ENCODE data around the gene LYZL1. TPM values are rescaled to one million over a fixed set of nuclear protein-coding genes. Genes with fewer than 3 reads are reported as not detected.

LYZL1 gene
- total and polyA plus RNA-seq, 9 of the 15 experiments (the other 6 are each of a cell fraction or from before 2014, with no cell fraction given), result not detected

DNA sequence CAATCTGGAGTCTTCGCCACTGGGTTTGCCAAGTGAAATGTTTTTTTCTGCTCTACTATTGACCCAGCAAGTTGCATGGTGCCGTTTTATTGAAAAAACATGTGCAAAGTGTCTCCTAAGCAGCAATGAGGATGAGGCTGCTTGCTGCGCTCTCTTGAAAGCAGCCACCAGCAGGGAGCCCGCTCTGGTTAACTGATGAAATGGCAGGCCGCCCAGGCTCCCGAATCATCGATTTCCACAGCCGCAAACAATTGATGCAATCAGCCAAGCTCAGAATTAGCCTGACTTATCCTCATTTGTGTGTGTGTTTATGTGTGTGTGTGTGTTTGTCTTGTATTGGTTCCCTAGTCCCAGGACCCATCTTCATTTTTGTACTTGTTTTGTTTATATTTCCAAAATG, 22.2 kb upstream of the LYZL1 start:
- Histone ChIP-seq H3K27ac (ENCODE audit: extremely low read depth, low read depth, low read length) (no peak overlapping the region), H3K4me3 (no peak overlapping the region), H3K9me1 (ENCODE audit: control insufficient read depth, insufficient read depth, low read length) (no peaks in the 10 kb centered on the region), H3K4me1 (replicated peaks in 1 of 2; ENCODE audit: control insufficient read depth in 2 of 2, insufficient read depth in 2 of 2, low read length in 2 of 2) (no peaks in the 10 kb centered on the region; a peak in 1 of 5 replicates), H3K9ac (ENCODE audit: insufficient read depth in 1 of 2, low read depth in 2 of 2, low read length in 2 of 2) (no peak overlapping the region), H3K9me3 (replicated peaks; ENCODE audit: control insufficient read depth, insufficient read depth, low read depth, low read length) (no peaks in the 10 kb centered on the region), H2AFZ (ENCODE audit: low read depth, low read length) (no peak overlapping the region), H3K36me3 (ENCODE audit: control insufficient read depth, insufficient read depth, low read length) (no peaks in the 10 kb centered on the region), H4K20me1 (replicated peaks; ENCODE audit: control insufficient read depth, insufficient read depth, low read length) (no peaks in the 10 kb centered on the region), H3K79me2 (ENCODE audit: control insufficient read depth, insufficient read depth, low read length) (no peaks in the 10 kb centered on the region), H3K4me2 (ENCODE audit: insufficient read depth, low read length) (no peak overlapping the region), H3K27me3 (ENCODE audit: control insufficient read depth in 2 of 2, insufficient read depth in 2 of 2, low read length in 2 of 2) (peaks cover 6 to 24% of the 10 kb centered on the region in 2 experiments; a peak in 4 of 5 replicates)
- ChIA-PET POLR2A (no interaction called here), CTCF (ENCODE audit: low intra/inter-chr PET ratio) (no interaction called here)
- intact Hi-C loops (cut with micrococcal nuclease) (no loop called here), in situ Hi-C loops (cut with MboI) (no loop called here)
- FAIRE-seq (no peak), ATAC-seq (no peak), DNase-seq (ENCODE audit: extremely low read depth in 1 of 4, low spot score in 3 of 4) (peak in 1 of 4 experiments; percentile 8)
- TF ChIP-seq ZBTB17 (CRISPR knock-in tag; IDR thresholded peaks at IDR 0.05) (peak; percentile 89), SLC30A9 (CRISPR knock-in tag; IDR thresholded peaks at IDR 0.05) (no peak)
- 7% methylated on average over 8 of the region's 8 CpGs for WGBS (ENCODE audit: insufficient coverage, low coverage, missing lambda C conversion rate)
- no TSS peak for BruUV-seq (replicated peaks)

- no peaks in the 10 kb centered on the region for H4K20me1 ChIP-seq (replicated peaks; ENCODE audit: control insufficient read depth, insufficient read depth, low read length)
- no peaks in the 10 kb centered on the region for H3K36me3 ChIP-seq (ENCODE audit: control insufficient read depth, insufficient read depth, low read length)
- H3K9me3 ChIP-seq (replicated peaks; ENCODE audit: control insufficient read depth, insufficient read depth, low read depth, low read length), result no peaks in the 10 kb centered on the region
- no peak overlapping the region for H3K4me2 ChIP-seq (ENCODE audit: insufficient read depth, low read length)
- no peak overlapping the region for H2AFZ ChIP-seq (ENCODE audit: low read depth, low read length)
- no peak overlapping the region for H3K27ac ChIP-seq (ENCODE audit: extremely low read depth, low read depth, low read length)
- ATAC-seq (no peak), FAIRE-seq (no peak), DNase-seq (ENCODE audit: extremely low read depth in 1 of 4, low spot score in 3 of 4) (no peak)
- POLR2A ChIA-PET, result no interaction called here
- no peaks in the 10 kb centered on the region for H3K9me1 ChIP-seq (ENCODE audit: control insufficient read depth, insufficient read depth, low read length)
- no peak overlapping the region for H3K4me3 ChIP-seq
- in situ Hi-C loops (cut with MboI), result no loop called here
- H3K79me2 ChIP-seq (ENCODE audit: control insufficient read depth, insufficient read depth, low read length), result no peaks in the 10 kb centered on the region
- peaks cover 6 to 27% of the 10 kb centered on the region in 2 experiments; a peak in 4 of 5 replicates for H3K27me3 ChIP-seq (ENCODE audit: control insufficient read depth in 2 of 2, insufficient read depth in 2 of 2, low read length in 2 of 2)
- intact Hi-C loops (cut with micrococcal nuclease), result no loop called here
- CTCF ChIA-PET (ENCODE audit: low intra/inter-chr PET ratio), result no interaction called here
- 13% methylated on average over 6 of the region's 6 CpGs for WGBS (ENCODE audit: insufficient coverage, low coverage, missing lambda C conversion rate)
- no peaks in the 10 kb centered on the region; a peak in 1 of 5 replicates for H3K4me1 ChIP-seq (replicated peaks in 1 of 2; ENCODE audit: control insufficient read depth in 2 of 2, insufficient read depth in 2 of 2, low read length in 2 of 2)
- H3K9ac ChIP-seq (ENCODE audit: insufficient read depth in 1 of 2, low read depth in 2 of 2, low read length in 2 of 2), result no peak overlapping the region
- BruUV-seq (replicated peaks), result no TSS peak
- TF ChIP-seq MECOM (CRISPR knock-in tag; IDR thresholded peaks at IDR 0.05), result no peak
- TF ChIP-seq YBX1 (IDR thresholded peaks at IDR 0.05), result no peak
- no peak for TF ChIP-seq ZNF584 (CRISPR knock-in tag; IDR thresholded peaks at IDR 0.05; ENCODE audit: low read depth)
- no peak for TF ChIP-seq ZNF830 (CRISPR knock-in tag; IDR thresholded peaks at IDR 0.05)
- no peak for TF ChIP-seq SMARCE1 (IDR thresholded peaks at IDR 0.05)
- TF ChIP-seq SAFB (IDR thresholded peaks at IDR 0.05; ENCODE audit: borderline replicate concordance, low read depth, low read length), result no peak
- TF ChIP-seq SMAD1 (IDR thresholded peaks at IDR 0.05; ENCODE audit: low read depth, low read length, partially characterized antibody), result no peak
- no peak for TF ChIP-seq CHD1 (IDR thresholded peaks at IDR 0.05; ENCODE audit: low read length)
- TF ChIP-seq ZNF134 (CRISPR knock-in tag; conservative IDR thresholded peaks at IDR 0.05), result no peak
- no peak for TF ChIP-seq ZNF217 (CRISPR knock-in tag; IDR thresholded peaks at IDR 0.05)
Measured at GRCh38 chr10:29268011-29268410, 20.9 kb upstream of the LYZL1 start.
